GM19035 (cell line): ENCODE results near the gene GOLGA8A.
"Not testable (repeated sequence)": the region's sequence is repeated elsewhere in the genome, so short reads cannot be mapped to it uniquely, and the experiment has no call there.

Experiments
- ATAC-seq: cut with Tn5 transposase; IDR thresholded peaks from one replicate; pipeline ENCODE4 v1.9.1; 2021; ENCODE audit not compliant: unreplicated experiment

GOLGA8A gene

GRCh38 chr15:34418435-34418834 is 19.2 kb downstream of the GOLGA8A start:
- not testable (repeated sequence) for ATAC-seq

- ATAC-seq = not testable (repeated sequence)
Measured at GRCh38 chr15:34409511-34409910, 28.1 kb downstream of the GOLGA8A start.

GRCh38 chr15:34408973-34409372 is 28.6 kb downstream of the GOLGA8A start:
- ATAC-seq = not testable (repeated sequence)

- peak; percentile 37 for ATAC-seq
Measured at GRCh38 chr15:34403899-34404298, 33.7 kb downstream of the GOLGA8A start.

GRCh38 chr15:34403160-34403598 is 34.4 kb downstream of the GOLGA8A start:
- ATAC-seq = peak; percentile 73

GRCh38 chr15:34397637-34398259 is 39.9 kb downstream of the GOLGA8A start:
- not testable (repeated sequence) for ATAC-seq

GRCh38 chr15:34392981-34393380 is 44.6 kb downstream of the GOLGA8A start:
- not testable (repeated sequence) for ATAC-seq

- not testable (repeated sequence) for ATAC-seq
Measured at GRCh38 chr15:34389594-34390086, 48.0 kb downstream of the GOLGA8A start.
